ENCODE results near the gene ATP2C2. TPM values are rescaled to one million over a fixed set of nuclear protein-coding genes. Genes with fewer than 3 reads are reported as not detected.

The ATP2C2 gene
- total and polyA plus RNA-seq, 2 donors (not counting 1 experiment from before 2014, with no cell fraction given): not detected

DNA sequence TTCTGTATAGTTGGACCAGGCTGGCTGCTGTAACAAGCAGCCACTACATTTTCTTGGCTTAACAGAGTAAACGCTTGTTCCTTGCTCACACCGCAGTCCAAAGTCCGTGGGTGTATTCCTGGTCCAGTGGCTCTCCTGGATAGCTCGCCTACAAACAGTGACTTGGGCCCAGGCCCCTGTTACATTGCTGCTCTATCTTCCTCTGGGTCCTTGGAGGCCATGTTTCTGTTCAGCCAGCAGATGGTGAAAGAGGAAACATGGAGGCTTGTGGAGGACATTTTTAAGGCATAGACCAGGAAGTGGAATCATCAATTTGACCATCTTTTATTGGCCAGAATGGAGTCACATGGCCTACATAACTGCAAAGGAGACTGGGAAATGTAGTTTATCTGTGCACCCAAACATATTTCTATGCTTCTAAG, 55.1 kb downstream of the ATP2C2 start:
- H3K27ac Mint-ChIP-seq: no peak overlapping the region
- peak; percentile 20 for DNase-seq

DNA sequence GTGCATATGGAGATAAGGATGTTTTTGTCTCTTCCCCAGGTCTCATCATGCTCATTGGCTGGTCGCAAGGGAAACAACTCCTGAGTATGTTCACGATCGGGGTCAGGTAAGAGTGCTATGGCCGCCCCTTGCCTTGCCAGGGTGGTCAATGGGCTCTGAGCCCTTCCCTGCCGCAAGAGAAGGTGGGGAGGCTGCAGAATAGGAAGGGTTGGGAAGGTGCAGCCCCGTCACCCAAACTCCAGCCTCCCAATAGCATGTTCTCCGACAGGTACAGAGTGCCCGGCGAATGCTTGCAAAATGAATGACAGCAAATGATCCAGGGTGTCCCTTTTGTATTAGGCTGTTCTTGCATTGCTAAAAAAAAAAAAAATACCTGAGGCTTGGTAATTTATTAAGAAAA, 57.4 kb downstream of the ATP2C2 start:
- Histone ChIP-seq H3K27ac (ENCODE audit: low read length in 2 of 2) (no peak overlapping the region), H3K9me3 (ENCODE audit: control extremely low read depth in 1 of 3, control insufficient read depth in 2 of 3, insufficient read depth in 1 of 3, low read length in 2 of 3) (peaks cover 0 to 14% (median 5%) of the 10 kb centered on the region in 3 donors), H3K79me2 (ENCODE audit: control insufficient read depth, insufficient read depth, low read length) (no peaks in the 10 kb centered on the region), H3K9ac (ENCODE audit: low read length) (no peak overlapping the region), H2AFZ (ENCODE audit: insufficient read depth, low read depth, low read length, poor library complexity, severe bottlenecking) (no peak overlapping the region), H3K4me3 (ENCODE audit: control extremely low read depth in 1 of 5, extremely low read depth in 1 of 5, insufficient read depth in 1 of 5, low read depth in 2 of 5, low read length in 4 of 5) (no peak overlapping the region), H3K4me2 (replicated peaks; ENCODE audit: low read depth, low read length, poor library complexity, severe bottlenecking) (no peak overlapping the region), H4K20me1 (ENCODE audit: control insufficient read depth, insufficient read depth, low read length, poor library complexity, severe bottlenecking) (no peaks in the 10 kb centered on the region), H3K27me3 (replicated peaks in 1 of 4; ENCODE audit: control extremely low read depth in 1 of 4, control insufficient read depth in 3 of 4, insufficient read depth in 4 of 4, low read length in 3 of 4) (peaks cover 0 to 8% (median 2%) of the 10 kb centered on the region in 4 experiments), H3K36me3 (replicated peaks in 1 of 2; ENCODE audit: control extremely low read depth in 1 of 2, control insufficient read depth in 1 of 2, extremely low read depth in 1 of 2, insufficient read depth in 2 of 2, low read length in 1 of 2) (no peaks in the 10 kb centered on the region), H3K4me1 (ENCODE audit: control insufficient read depth in 2 of 2, insufficient read depth in 2 of 2, low read length in 2 of 2) (no peaks in the 10 kb centered on the region)
- Mint-ChIP-seq H3K9me3 (ENCODE audit: insufficient read depth) (peaks cover 2% of the 10 kb centered on the region), H3K27ac (no peak overlapping the region), H3K27me3 (peaks cover 19% of the 10 kb centered on the region), H3K4me3 (no peak overlapping the region), H3K4me1 (no peaks in the 10 kb centered on the region)
- TF ChIP-seq EZH2 (IDR thresholded peaks at IDR 0.05; ENCODE audit: borderline replicate concordance, insufficient read depth, low read depth, low read length, poor library complexity, severe bottlenecking): no peak
- TF ChIP-seq, protein P1, sequence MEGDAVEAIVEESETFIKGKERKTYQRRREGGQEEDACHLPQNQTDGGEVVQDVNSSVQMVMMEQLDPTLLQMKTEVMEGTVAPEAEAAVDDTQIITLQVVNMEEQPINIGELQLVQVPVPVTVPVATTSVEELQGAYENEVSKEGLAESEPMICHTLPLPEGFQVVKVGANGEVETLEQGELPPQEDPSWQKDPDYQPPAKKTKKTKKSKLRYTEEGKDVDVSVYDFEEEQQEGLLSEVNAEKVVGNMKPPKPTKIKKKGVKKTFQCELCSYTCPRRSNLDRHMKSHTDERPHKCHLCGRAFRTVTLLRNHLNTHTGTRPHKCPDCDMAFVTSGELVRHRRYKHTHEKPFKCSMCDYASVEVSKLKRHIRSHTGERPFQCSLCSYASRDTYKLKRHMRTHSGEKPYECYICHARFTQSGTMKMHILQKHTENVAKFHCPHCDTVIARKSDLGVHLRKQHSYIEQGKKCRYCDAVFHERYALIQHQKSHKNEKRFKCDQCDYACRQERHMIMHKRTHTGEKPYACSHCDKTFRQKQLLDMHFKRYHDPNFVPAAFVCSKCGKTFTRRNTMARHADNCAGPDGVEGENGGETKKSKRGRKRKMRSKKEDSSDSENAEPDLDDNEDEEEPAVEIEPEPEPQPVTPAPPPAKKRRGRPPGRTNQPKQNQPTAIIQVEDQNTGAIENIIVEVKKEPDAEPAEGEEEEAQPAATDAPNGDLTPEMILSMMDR (IDR thresholded peaks at IDR 0.05): no peak
- ATAC-seq (ENCODE audit: low read depth) (no peak), DNase-seq (no peak)
- intact Hi-C loops (cut with micrococcal nuclease): no loop called here
- POLR2A ChIA-PET: no interaction called here
- 87% methylated on average over 7 of the region's 9 CpGs for WGBS (ENCODE audit: insufficient coverage)
- CTCF ChIA-PET: no interaction called here

More for the DNA sequence above, 55.1 kb downstream of the ATP2C2 start:
- no peak for ATAC-seq (ENCODE audit: low read depth)
- ChIA-PET CTCF (no interaction called here), POLR2A (no interaction called here)
- no peak overlapping the region for H3K4me3 Mint-ChIP-seq
- H3K9ac ChIP-seq (ENCODE audit: low read length): no peak overlapping the region
- H3K79me2 ChIP-seq (ENCODE audit: control insufficient read depth, insufficient read depth, low read length): no peaks in the 10 kb centered on the region
- no peak overlapping the region for H3K4me2 ChIP-seq (replicated peaks; ENCODE audit: low read depth, low read length, poor library complexity, severe bottlenecking)
- no peak for TF ChIP-seq EZH2 (IDR thresholded peaks at IDR 0.05; ENCODE audit: borderline replicate concordance, insufficient read depth, low read depth, low read length, poor library complexity, severe bottlenecking)
- TF ChIP-seq, protein P1 (IDR thresholded peaks at IDR 0.05): no peak
- H3K27me3 ChIP-seq (replicated peaks in 1 of 4; ENCODE audit: control extremely low read depth in 1 of 4, control insufficient read depth in 3 of 4, insufficient read depth in 4 of 4, low read length in 3 of 4): peaks cover 0 to 3% (median 0%) of the 10 kb centered on the region in 4 experiments
- no peak overlapping the region for H3K4me3 ChIP-seq (ENCODE audit: control extremely low read depth in 1 of 5, extremely low read depth in 1 of 5, insufficient read depth in 1 of 5, low read depth in 2 of 5, low read length in 4 of 5)
- H3K27ac ChIP-seq (ENCODE audit: low read length in 2 of 2): no peak overlapping the region
- no peaks in the 10 kb centered on the region for H3K36me3 ChIP-seq (replicated peaks in 1 of 2; ENCODE audit: control extremely low read depth in 1 of 2, control insufficient read depth in 1 of 2, extremely low read depth in 1 of 2, insufficient read depth in 2 of 2, low read length in 1 of 2)
- intact Hi-C loops (cut with micrococcal nuclease): no loop called here
- no peaks in the 10 kb centered on the region for H3K4me1 ChIP-seq (ENCODE audit: control insufficient read depth in 2 of 2, insufficient read depth in 2 of 2, low read length in 2 of 2)
- H3K27me3 Mint-ChIP-seq: peaks cover 16% of the 10 kb centered on the region
- H2AFZ ChIP-seq (ENCODE audit: insufficient read depth, low read depth, low read length, poor library complexity, severe bottlenecking): peak overlapping the region; percentile 55
- H3K9me3 Mint-ChIP-seq (ENCODE audit: insufficient read depth): peaks cover 2% of the 10 kb centered on the region
- H3K4me1 Mint-ChIP-seq: peaks cover 2% of the 10 kb centered on the region
- peaks cover 0 to 14% (median 5%) of the 10 kb centered on the region in 3 donors for H3K9me3 ChIP-seq (ENCODE audit: control extremely low read depth in 1 of 3, control insufficient read depth in 2 of 3, insufficient read depth in 1 of 3, low read length in 2 of 3)
- WGBS (ENCODE audit: insufficient coverage): 100% methylated on average over 3 of the region's 4 CpGs
- no peaks in the 10 kb centered on the region for H4K20me1 ChIP-seq (ENCODE audit: control insufficient read depth, insufficient read depth, low read length, poor library complexity, severe bottlenecking)

Data from B cell (primary cell).